SK-N-SH treated with all-trans-retinoic acid at 6 μM for 48 hours (cell line): ENCODE results near the gene CPSF3.
A peak's percentile ranks its signal among the peaks of the same experiment; 100 is the strongest.

Experiments
- ATAC-seq: fragments of 200-7000 bp; cut with Tn5 transposase; 3 replicates; pipeline ENCODE4 v1.9.1; 2020; ENCODE audit warnings: mild to moderate bottlenecking, moderate library complexity
- ARNTL ChIP-seq: fragments of 450-650 bp; formaldehyde crosslinking; IDR thresholded peaks from 2 replicates; pipeline ENCODE4 v1.5.0; 2020; ENCODE audit warnings: low read depth, mild to moderate bottlenecking, moderate library complexity, borderline replicate concordance
- BACH2 ChIP-seq: fragments of 250-450 bp; sonication (Bioruptor Pico); IDR thresholded peaks from 2 replicates; pipeline ENCODE4 v1.9.0; 2021; ENCODE audit warnings: mild to moderate bottlenecking, borderline replicate concordance
- CREB5 ChIP-seq: fragments of 250-450 bp; sonication (Bioruptor Pico); IDR thresholded peaks from 2 replicates; pipeline ENCODE4 v1.5.1; 2020; ENCODE audit warnings: low read depth, mild to moderate bottlenecking, moderate library complexity
- CSDC2 ChIP-seq: fragments of 250-450 bp; sonication (Bioruptor Pico); IDR thresholded peaks from 2 replicates; pipeline ENCODE4 v1.5.0; 2020; ENCODE audit warnings: mild to moderate bottlenecking, moderate library complexity
- CSRNP3 ChIP-seq: fragments of 250-450 bp; sonication (Bioruptor Pico); IDR thresholded peaks from 2 replicates; pipeline ENCODE4 v1.5.1; 2021; ENCODE audit warnings: mild to moderate bottlenecking, moderate library complexity
- ESRRG ChIP-seq: fragments of 250-450 bp; sonication (Bioruptor Pico); IDR thresholded peaks from 2 replicates; pipeline ENCODE4 v1.6.1; 2021; ENCODE audit warnings: mild to moderate bottlenecking
- GLIS3 ChIP-seq: fragments of 250-450 bp; sonication (Bioruptor Pico); IDR thresholded peaks from 2 replicates; pipeline ENCODE4 v1.5.0; 2020; ENCODE audit warnings: mild to moderate bottlenecking, moderate library complexity
- ISL1 ChIP-seq: fragments of 250-450 bp; sonication (Bioruptor Pico); IDR thresholded peaks from 2 replicates; pipeline ENCODE4 v2.1.2; 2022; ENCODE audit warnings: mild to moderate bottlenecking, moderate library complexity
- OSR1 ChIP-seq: fragments of 250-450 bp; sonication (Bioruptor Pico); IDR thresholded peaks from 2 replicates; pipeline ENCODE4 v1.8.0; 2022; ENCODE audit warnings: moderate library complexity, mild to moderate bottlenecking, inconsistent platforms
- POU6F1 ChIP-seq: fragments of 250-450 bp; sonication (Bioruptor Pico); IDR thresholded peaks from 2 replicates; pipeline ENCODE4 v1.8.0; 2021; ENCODE audit warnings: low read depth, mild to moderate bottlenecking, moderate library complexity, borderline replicate concordance
- PPARA ChIP-seq: fragments of 250-450 bp; sonication (Bioruptor Pico); IDR thresholded peaks from 2 replicates; pipeline ENCODE4 v1.5.0; 2020; ENCODE audit warnings: mild to moderate bottlenecking, borderline replicate concordance
- RARB ChIP-seq: fragments of 250-450 bp; sonication (Bioruptor Pico); IDR thresholded peaks from 2 replicates; pipeline ENCODE4 v1.8.0; 2021; ENCODE audit warnings: mild to moderate bottlenecking, moderate library complexity
- TCF4 ChIP-seq: fragments of 250-450 bp; sonication (Bioruptor Pico); IDR thresholded peaks from 2 replicates; pipeline ENCODE4 v1.8.0; 2021; ENCODE audit warnings: mild to moderate bottlenecking, moderate library complexity, borderline replicate concordance
- TOX ChIP-seq: fragments of 250-450 bp; sonication (Bioruptor Pico); IDR thresholded peaks from 2 replicates; pipeline ENCODE4 v1.8.0; 2021; ENCODE audit warnings: mild to moderate bottlenecking, moderate library complexity, borderline replicate concordance
- ZC3H10 ChIP-seq: fragments of 250-450 bp; sonication (Bioruptor Pico); IDR thresholded peaks from 2 replicates; pipeline ENCODE4 v1.5.1; 2021; ENCODE audit warnings: mild to moderate bottlenecking, moderate library complexity
- ZFP3 ChIP-seq: fragments of 250-450 bp; sonication (Bioruptor Pico); IDR thresholded peaks from 2 replicates; pipeline ENCODE4 v1.5.0; 2020; ENCODE audit warnings: mild to moderate bottlenecking, moderate library complexity
- ZFP30 ChIP-seq: fragments of 450-650 bp; formaldehyde crosslinking; IDR thresholded peaks from 2 replicates; pipeline ENCODE4 v1.5.0; 2022; ENCODE audit warnings: mild to moderate bottlenecking, moderate library complexity
- ZNF565 ChIP-seq: fragments of 450-650 bp; formaldehyde crosslinking; conservative IDR thresholded peaks from 2 replicates; pipeline ENCODE4 v1.5.0; 2020; ENCODE audit warnings: low read depth, mild to moderate bottlenecking, moderate library complexity
- ZNF70 ChIP-seq: fragments of 450-650 bp; formaldehyde crosslinking; IDR thresholded peaks from 2 replicates; pipeline ENCODE4 v1.5.0; 2020; ENCODE audit warnings: mild to moderate bottlenecking, moderate library complexity
- ZNF8 ChIP-seq: fragments of 450-650 bp; formaldehyde crosslinking; IDR thresholded peaks from 2 replicates; pipeline ENCODE4 v1.5.0; 2020; ENCODE audit warnings: mild to moderate bottlenecking, moderate library complexity
- TF ChIP-seq, protein P1 (sequence below): fragments of 250-450 bp; sonication (Bioruptor Pico); IDR thresholded peaks from 2 replicates; pipeline ENCODE4 v1.5.0; 2020; ENCODE audit warnings: mild to moderate bottlenecking, moderate library complexity

Gene CPSF3

DNA sequence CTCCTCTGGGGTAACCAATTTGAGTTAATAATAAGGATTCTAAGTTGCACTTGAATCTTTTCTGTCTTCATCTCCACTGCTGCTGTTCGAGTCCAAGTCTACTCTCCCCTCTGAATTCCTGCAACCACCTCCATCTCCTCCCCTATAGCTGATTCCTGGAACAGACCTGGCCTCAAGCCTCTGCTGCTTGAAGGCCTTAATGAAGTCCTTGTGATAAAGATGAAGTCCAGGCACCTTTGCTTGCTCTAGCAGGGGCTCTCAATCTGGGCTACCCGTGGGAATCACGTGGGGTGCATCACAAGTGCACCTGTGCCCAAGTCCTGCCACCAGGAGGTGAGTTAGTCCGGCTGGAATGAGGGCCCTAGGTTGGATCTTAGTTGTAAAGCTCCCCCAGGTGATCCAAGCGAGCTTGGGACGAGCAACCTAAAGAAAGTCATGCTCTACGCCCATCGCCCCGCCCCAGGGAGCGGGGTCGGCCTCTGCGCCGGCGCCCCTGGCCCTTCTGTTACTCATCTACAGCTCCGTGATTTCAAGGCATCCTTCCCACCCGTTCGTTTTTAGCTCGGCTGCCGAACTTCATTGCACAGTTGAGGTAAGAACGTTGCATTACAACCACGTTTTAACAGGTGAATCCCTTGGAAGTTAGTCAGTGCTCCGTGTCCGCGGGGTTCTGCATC is 50.0 kb downstream of the CPSF3 start:
- TF ChIP-seq ZNF565 (CRISPR knock-in tag) (no peak), ZNF70 (CRISPR knock-in tag) (peak; percentile 71)
- no peak for ATAC-seq

DNA sequence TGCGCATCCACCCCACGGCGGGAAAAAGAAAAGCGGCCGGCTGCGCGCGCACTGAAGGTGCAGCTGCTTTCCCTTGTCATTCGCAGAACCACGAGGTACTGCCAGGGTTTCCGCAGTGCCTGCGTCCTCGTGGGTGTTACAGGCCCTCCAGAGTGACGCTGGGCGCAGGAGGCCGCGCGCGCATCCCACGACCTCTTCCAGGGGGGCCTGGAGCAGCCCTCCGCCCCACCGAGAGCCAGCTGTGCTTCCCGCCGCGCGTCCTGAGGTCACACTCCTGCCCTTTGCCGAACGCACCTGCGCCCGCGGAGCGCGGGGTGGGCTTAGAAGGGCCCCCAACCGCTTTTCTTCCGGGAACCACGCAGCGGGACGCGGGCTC is 50.5 kb downstream of the CPSF3 start:
- TF ChIP-seq CSDC2 (CRISPR knock-in tag) (no peak), BACH2 (CRISPR knock-in tag) (0 out of 2 replicates have a peak, but pooled peaks have one; percentile 23), ESRRG (CRISPR knock-in tag) (0 out of 2 replicates have a peak, but pooled peaks have one; percentile 19)
- ATAC-seq: peak; percentile 10

GRCh38 chr2:9474361-9475057 is 51.1 kb downstream of the CPSF3 start, which contains the start of gene IAH1:
Gene IAH1 (plus strand): TSS chr2:9474551. CDS start chr2:9474567, 16 bp downstream.
- TF ChIP-seq ZNF565 (CRISPR knock-in tag) (no peak), ZFP30 (CRISPR knock-in tag) (no peak; the same call in 1 of the 2 replicates), ZFP3 (CRISPR knock-in tag) (peak; percentile 55; the same call in 1 of the 2 replicates), GLIS3 (CRISPR knock-in tag) (no peak), ZNF70 (CRISPR knock-in tag) (peak; percentile 16; the same call in 1 of the 2 replicates), TCF4 (CRISPR knock-in tag) (no peak), ZC3H10 (CRISPR knock-in tag) (no peak), PPARA (CRISPR knock-in tag) (no peak), ARNTL (CRISPR knock-in tag) (no peak), ISL1 (CRISPR knock-in tag) (0 out of 2 replicates have a peak, but pooled peaks have one; percentile 4), CSDC2 (CRISPR knock-in tag) (0 out of 2 replicates have a peak, but pooled peaks have one; percentile 17), CREB5 (no peak)
- TF ChIP-seq, protein P1, sequence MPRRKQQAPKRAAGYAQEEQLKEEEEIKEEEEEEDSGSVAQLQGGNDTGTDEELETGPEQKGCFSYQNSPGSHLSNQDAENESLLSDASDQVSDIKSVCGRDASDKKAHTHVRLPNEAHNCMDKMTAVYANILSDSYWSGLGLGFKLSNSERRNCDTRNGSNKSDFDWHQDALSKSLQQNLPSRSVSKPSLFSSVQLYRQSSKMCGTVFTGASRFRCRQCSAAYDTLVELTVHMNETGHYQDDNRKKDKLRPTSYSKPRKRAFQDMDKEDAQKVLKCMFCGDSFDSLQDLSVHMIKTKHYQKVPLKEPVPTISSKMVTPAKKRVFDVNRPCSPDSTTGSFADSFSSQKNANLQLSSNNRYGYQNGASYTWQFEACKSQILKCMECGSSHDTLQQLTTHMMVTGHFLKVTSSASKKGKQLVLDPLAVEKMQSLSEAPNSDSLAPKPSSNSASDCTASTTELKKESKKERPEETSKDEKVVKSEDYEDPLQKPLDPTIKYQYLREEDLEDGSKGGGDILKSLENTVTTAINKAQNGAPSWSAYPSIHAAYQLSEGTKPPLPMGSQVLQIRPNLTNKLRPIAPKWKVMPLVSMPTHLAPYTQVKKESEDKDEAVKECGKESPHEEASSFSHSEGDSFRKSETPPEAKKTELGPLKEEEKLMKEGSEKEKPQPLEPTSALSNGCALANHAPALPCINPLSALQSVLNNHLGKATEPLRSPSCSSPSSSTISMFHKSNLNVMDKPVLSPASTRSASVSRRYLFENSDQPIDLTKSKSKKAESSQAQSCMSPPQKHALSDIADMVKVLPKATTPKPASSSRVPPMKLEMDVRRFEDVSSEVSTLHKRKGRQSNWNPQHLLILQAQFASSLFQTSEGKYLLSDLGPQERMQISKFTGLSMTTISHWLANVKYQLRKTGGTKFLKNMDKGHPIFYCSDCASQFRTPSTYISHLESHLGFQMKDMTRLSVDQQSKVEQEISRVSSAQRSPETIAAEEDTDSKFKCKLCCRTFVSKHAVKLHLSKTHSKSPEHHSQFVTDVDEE (CRISPR knock-in tag): 0 out of 2 replicates have a peak, but pooled peaks have one; percentile 22
- peak; percentile 89 for ATAC-seq

DNA sequence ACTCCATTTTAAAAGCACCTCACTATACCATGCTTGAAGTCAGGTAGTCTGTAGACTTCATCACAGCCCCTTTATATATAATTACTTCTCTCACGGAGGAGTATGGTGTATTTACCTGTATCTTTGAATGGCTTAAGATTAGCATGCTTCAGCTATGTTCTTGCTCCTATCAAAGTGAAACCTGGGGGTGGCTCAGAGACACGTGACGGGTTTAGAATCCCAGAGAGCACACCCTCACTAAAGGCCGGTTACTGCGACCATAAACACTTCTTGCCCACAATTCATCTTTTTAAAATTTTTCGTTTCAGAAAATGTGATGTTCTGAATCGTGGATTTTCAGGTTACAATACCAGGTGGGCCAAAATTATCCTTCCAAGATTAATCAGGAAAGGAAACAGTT is 54.5 kb downstream of the CPSF3 start:
- no peak for ATAC-seq
- TF ChIP-seq, protein P1 (CRISPR knock-in tag): no peak
- no peak for TF ChIP-seq TOX
- TF ChIP-seq CSRNP3 (CRISPR knock-in tag): no peak
- no peak for TF ChIP-seq RARB (CRISPR knock-in tag)
- no peak for TF ChIP-seq ZNF8 (CRISPR knock-in tag)
- TF ChIP-seq CSDC2 (CRISPR knock-in tag): no peak
- no peak for TF ChIP-seq POU6F1 (CRISPR knock-in tag)
- no peak for TF ChIP-seq OSR1
- no peak for TF ChIP-seq ZFP3 (CRISPR knock-in tag)
- no peak for TF ChIP-seq ESRRG (CRISPR knock-in tag)
- TF ChIP-seq ZFP30 (CRISPR knock-in tag): no peak
- TF ChIP-seq ZNF565 (CRISPR knock-in tag): no peak
